GM06990 (cell line): Measurements from ENCODE around the gene SPCS1.
"Not testable (repeated sequence)": the region's sequence is repeated elsewhere in the genome, so short reads cannot be mapped to it uniquely, and the experiment has no call there.

Experiments used
- DNase-seq: peaks from one replicate; pipeline ENCODE4 v3.0.0-alpha.2; 2011; ENCODE audit not compliant: insufficient read length; ENCODE audit errors: extremely low read depth
- H3K27me3 ChIP-seq: replicated peaks from 2 replicates; pipeline ENCODE4 v1.6.0; 2011; ENCODE audit warnings: low read length; ENCODE audit not compliant: control insufficient read depth, insufficient read depth
- H3K36me3 ChIP-seq: 2 replicates; pipeline ENCODE4 v1.5.1; 2011; ENCODE audit warnings: low read length; ENCODE audit not compliant: control insufficient read depth, insufficient read depth
- H3K4me3 ChIP-seq: replicated peaks from 2 replicates; pipeline ENCODE4 v1.5.1; 2011; ENCODE audit warnings: low read depth, mild to moderate bottlenecking, control low read depth, low read length
- TF ChIP-seq, protein P1 (sequence below): IDR thresholded peaks from 2 replicates; pipeline ENCODE4 v1.5.1; 2011; ENCODE audit warnings: low read length, control low read depth, mild to moderate bottlenecking, inconsistent platforms; ENCODE audit not compliant: insufficient read depth, poor library complexity, severe bottlenecking

The SPCS1 gene

DNA sequence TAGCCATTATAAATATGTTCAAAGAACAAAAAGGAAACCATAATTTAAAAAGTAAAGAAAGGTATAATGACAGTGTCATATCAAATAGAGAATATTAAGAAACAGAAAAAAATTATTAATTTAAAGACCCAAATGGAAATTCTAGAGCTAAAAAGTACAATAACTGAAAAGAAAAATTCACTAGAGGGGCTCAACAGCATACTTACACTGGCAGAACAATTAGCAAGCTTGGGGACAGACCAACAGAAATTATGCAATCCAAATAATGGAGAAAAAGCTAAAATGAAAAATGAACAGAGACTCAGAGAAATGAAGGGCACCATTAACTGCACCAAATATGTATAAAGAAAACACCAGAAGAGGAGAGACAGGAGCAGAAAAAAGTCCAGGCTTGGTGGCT lies 13.7 kb downstream of the SPCS1 start:
- no peak for DNase-seq
- H3K36me3 ChIP-seq: no peaks in the 10 kb centered on the region
- no peak overlapping the region for H3K4me3 ChIP-seq
- no peaks in the 10 kb centered on the region for H3K27me3 ChIP-seq
- TF ChIP-seq, protein P1, sequence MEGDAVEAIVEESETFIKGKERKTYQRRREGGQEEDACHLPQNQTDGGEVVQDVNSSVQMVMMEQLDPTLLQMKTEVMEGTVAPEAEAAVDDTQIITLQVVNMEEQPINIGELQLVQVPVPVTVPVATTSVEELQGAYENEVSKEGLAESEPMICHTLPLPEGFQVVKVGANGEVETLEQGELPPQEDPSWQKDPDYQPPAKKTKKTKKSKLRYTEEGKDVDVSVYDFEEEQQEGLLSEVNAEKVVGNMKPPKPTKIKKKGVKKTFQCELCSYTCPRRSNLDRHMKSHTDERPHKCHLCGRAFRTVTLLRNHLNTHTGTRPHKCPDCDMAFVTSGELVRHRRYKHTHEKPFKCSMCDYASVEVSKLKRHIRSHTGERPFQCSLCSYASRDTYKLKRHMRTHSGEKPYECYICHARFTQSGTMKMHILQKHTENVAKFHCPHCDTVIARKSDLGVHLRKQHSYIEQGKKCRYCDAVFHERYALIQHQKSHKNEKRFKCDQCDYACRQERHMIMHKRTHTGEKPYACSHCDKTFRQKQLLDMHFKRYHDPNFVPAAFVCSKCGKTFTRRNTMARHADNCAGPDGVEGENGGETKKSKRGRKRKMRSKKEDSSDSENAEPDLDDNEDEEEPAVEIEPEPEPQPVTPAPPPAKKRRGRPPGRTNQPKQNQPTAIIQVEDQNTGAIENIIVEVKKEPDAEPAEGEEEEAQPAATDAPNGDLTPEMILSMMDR: no peak

DNA sequence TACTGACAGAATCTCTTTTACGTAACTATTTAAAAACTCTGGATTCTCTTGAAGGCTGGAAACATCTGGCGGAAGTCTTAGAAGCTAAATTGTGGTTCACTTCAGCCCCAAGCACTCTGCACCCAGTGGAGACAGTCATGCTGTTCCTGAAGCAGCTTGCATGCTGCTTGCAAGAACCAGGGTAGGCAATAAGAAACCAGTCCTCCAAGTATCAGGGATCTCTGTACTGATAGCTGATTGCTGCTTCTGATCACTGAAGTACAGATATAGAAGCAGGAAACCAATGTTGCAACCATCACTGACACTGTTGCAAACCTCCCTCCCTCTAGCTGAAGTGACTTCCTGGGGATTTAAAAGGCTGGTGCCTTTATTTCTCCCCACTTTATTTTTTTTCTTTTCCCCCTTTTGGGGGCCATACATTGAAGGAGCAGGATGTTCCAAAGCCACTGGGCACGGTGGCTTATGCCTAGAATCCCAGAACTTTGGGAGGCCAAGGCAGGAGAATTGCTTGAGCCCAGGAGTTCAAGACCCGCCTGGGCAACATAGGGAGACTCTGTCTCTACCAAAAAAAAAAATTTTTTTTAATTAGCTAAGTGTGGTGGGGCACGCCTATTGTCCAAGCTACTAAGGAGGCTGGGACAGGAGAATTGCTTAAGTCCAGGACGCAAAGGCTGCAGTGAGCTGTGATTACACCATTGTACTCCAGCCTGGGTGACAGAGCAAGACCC lies 15.3 kb downstream of the SPCS1 start:
- H3K4me3 ChIP-seq: no peak overlapping the region
- TF ChIP-seq, protein P1: no peak
- H3K36me3 ChIP-seq: no peaks in the 10 kb centered on the region
- H3K27me3 ChIP-seq: no peaks in the 10 kb centered on the region
- peak; percentile 67 for DNase-seq

DNA sequence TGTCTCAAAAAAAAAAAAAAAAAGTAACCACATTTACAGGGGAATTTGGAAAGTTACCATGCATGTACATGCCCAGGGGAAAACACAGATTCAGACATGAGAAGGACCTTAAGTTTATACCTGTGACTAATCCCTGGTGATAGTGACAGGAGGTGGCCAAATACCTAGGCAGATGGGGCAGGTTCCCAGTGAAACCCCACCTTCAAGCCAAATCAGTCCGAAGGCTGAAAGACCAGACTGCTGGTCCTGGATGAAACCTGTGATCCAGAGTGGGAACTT lies 15.8 kb downstream of the SPCS1 start:
- TF ChIP-seq, protein P1: no peak
- Histone ChIP-seq H3K27me3 (no peaks in the 10 kb centered on the region), H3K36me3 (no peaks in the 10 kb centered on the region), H3K4me3 (no peak overlapping the region)
- no peak for DNase-seq

DNA sequence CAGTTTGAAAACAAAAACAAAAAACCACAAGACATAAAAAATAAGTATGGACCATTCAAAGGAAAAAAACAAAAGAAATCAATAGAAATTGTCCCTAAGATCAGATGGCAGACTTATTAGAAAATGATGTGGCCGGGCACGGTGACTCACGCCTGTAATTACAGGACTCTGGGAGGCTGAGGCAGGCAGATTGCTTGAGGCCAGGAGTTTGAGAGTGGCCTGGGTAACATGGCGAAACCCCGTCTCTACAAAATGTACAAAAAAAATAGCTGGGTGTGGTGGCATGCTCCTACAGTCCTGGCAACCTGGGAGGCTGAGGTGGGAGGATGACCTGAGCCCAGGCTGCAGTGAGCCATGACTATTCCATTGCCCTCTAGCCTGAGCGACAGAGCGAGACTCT lies 16.6 kb downstream of the SPCS1 start:
- DNase-seq: peak; percentile 30
- TF ChIP-seq, protein P1: no peak
- H3K4me3 ChIP-seq: no peak overlapping the region

DNA sequence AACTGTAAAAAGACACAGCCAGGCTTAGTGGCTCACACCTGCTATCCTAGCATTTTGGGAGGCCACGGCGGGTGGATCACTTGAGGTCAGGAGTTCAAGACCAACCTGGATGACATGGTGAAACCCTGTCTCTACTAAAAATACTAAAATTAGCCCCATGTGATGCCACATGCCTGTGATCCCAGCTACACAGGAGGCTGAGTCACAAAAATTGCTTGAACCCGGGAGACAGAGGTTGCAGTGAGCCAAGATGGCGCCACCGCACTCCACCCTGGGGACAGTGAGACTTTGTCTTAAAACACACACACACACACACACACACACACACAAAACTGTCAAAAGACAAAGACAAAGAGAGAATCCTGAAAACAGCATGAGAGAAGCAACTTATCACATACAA lies 18.0 kb downstream of the SPCS1 start:
- no peaks in the 10 kb centered on the region for H3K36me3 ChIP-seq
- DNase-seq: no peak
- H3K27me3 ChIP-seq: no peaks in the 10 kb centered on the region
- TF ChIP-seq, protein P1: no peak
- no peak overlapping the region for H3K4me3 ChIP-seq

More for the DNA sequence above, 16.6 kb downstream of the SPCS1 start:
- Histone ChIP-seq H3K27me3 (no peaks in the 10 kb centered on the region), H3K36me3 (no peaks in the 10 kb centered on the region)

DNA sequence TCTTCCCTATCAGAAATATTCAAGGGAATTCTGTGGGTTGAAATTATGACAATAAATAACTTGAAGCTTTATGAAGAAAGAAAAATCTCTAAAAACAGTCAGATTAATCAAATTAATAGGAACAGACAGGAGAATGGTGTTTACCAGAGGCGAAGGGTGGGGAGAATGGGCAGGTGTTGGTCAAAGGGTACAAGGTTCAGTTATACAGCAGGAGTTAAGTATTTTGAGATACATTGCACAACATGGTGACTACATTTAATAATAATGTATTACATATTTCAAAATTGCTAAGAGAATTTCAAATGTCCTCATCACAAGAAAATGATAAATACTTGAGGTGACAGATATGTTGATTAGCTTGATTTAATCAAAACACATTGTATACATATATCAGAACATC lies 18.6 kb downstream of the SPCS1 start:
- Histone ChIP-seq H3K4me3 (no peak overlapping the region), H3K36me3 (no peaks in the 10 kb centered on the region), H3K27me3 (no peaks in the 10 kb centered on the region)
- DNase-seq: no peak
- TF ChIP-seq, protein P1: no peak

DNA sequence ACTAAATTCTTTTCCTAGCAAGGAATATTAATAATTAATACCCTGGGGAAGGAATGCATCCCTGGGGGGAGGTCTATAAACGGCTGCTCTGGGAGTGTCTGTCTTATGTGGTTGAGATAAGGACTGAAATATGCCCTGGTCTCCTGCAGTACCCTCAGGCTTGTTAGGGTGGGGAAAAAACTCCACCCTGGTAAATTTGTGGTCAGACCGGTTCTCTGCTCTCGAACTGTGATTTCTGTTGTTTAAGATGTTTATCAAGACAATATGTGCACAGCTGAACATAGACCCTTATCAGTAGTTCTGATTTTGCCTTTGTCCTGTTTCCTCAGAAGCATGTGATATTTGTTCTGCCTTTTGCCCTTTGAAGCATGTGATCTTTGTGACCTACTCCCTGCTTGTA lies 22.8 kb downstream of the SPCS1 start:
- not testable (repeated sequence) for H3K4me3 ChIP-seq, DNase-seq, H3K36me3 ChIP-seq, H3K27me3 ChIP-seq
